ENCODE measurements around the gene CPSF7. TPM values are rescaled to one million over a fixed set of nuclear protein-coding genes. Genes with fewer than 3 reads are reported as not detected.
"Not testable (repeated sequence)": the region's sequence is repeated elsewhere in the genome, so short reads cannot be mapped to it uniquely, and the experiment has no call there.

CPSF7 gene
- polyA plus RNA-seq, 3 donors = 99.7 to 121 (median 109) TPM

GRCh38 chr11:61452825-61453224 lies 23.1 kb upstream of the CPSF7 start:
- DNase-seq (ENCODE audit: extremely low read depth in 1 of 11, low read depth in 9 of 11, low spot score in 4 of 11) = no peak

GRCh38 chr11:61448552-61448927 lies 18.8 kb upstream of the CPSF7 start:
- no peak for DNase-seq (ENCODE audit: extremely low read depth in 1 of 11, low read depth in 9 of 11, low spot score in 4 of 11)

GRCh38 chr11:61447601-61448551 lies 18.1 kb upstream of the CPSF7 start:
- no peak for DNase-seq (ENCODE audit: extremely low read depth in 1 of 11, low read depth in 9 of 11, low spot score in 4 of 11)

- DNase-seq (ENCODE audit: extremely low read depth in 1 of 11, low read depth in 9 of 11, low spot score in 4 of 11) = peak in 10 of 11 donors; percentile 50 to 86 (median 64)
These were observed 16.5 kb upstream of the CPSF7 start for GRCh38 chr11:61446211-61446651.

GRCh38 chr11:61445516-61445915 lies 15.7 kb upstream of the CPSF7 start:
- DNase-seq (ENCODE audit: extremely low read depth in 1 of 11, low read depth in 9 of 11, low spot score in 4 of 11) = no peak

- no peak for DNase-seq (ENCODE audit: extremely low read depth in 1 of 11, low read depth in 9 of 11, low spot score in 4 of 11)
These were observed 12.8 kb upstream of the CPSF7 start for GRCh38 chr11:61442616-61443015.

GRCh38 chr11:61439615-61440014 lies 9.8 kb upstream of the CPSF7 start:
- DNase-seq (ENCODE audit: extremely low read depth in 1 of 11, low read depth in 9 of 11, low spot score in 4 of 11) = no peak

GRCh38 chr11:61437496-61437895 lies 7.7 kb upstream of the CPSF7 start:
- no peak for DNase-seq (ENCODE audit: extremely low read depth in 1 of 11, low read depth in 9 of 11, low spot score in 4 of 11)

- DNase-seq (ENCODE audit: extremely low read depth in 1 of 11, low read depth in 9 of 11, low spot score in 4 of 11) = not testable (repeated sequence)
These were observed 1.1 kb upstream of the CPSF7 start for GRCh38 chr11:61430839-61431238.

- peak in 8 of 11 donors; percentile 24 to 67 (median 48) for DNase-seq (ENCODE audit: extremely low read depth in 1 of 11, low read depth in 9 of 11, low spot score in 4 of 11)
These were observed 457 bp downstream of the CPSF7 start for GRCh38 chr11:61429346-61429690.

GRCh38 chr11:61425367-61426131 lies 4.2 kb downstream of the CPSF7 start:
- no peak for DNase-seq (ENCODE audit: extremely low read depth in 1 of 11, low read depth in 9 of 11, low spot score in 4 of 11)

- DNase-seq (ENCODE audit: extremely low read depth in 1 of 11, low read depth in 9 of 11, low spot score in 4 of 11) = no peak
These were observed 7.5 kb downstream of the CPSF7 start for GRCh38 chr11:61422226-61422625.

- no peak for DNase-seq (ENCODE audit: extremely low read depth in 1 of 11, low read depth in 9 of 11, low spot score in 4 of 11)
These were observed 11.6 kb downstream of the CPSF7 start for GRCh38 chr11:61418136-61418535.

GRCh38 chr11:61417670-61418069 lies 12.1 kb downstream of the CPSF7 start:
- no peak for DNase-seq (ENCODE audit: extremely low read depth in 1 of 11, low read depth in 9 of 11, low spot score in 4 of 11)

- no peak for DNase-seq (ENCODE audit: extremely low read depth in 1 of 11, low read depth in 9 of 11, low spot score in 4 of 11)
These were observed 12.8 kb downstream of the CPSF7 start for GRCh38 chr11:61416941-61417340.

- DNase-seq (ENCODE audit: extremely low read depth in 1 of 11, low read depth in 9 of 11, low spot score in 4 of 11) = no peak
These were observed 14.4 kb downstream of the CPSF7 start for GRCh38 chr11:61415381-61415780.

- DNase-seq (ENCODE audit: extremely low read depth in 1 of 11, low read depth in 9 of 11, low spot score in 4 of 11) = no peak
These were observed 15.2 kb downstream of the CPSF7 start for GRCh38 chr11:61414547-61414946.

- DNase-seq (ENCODE audit: extremely low read depth in 1 of 11, low read depth in 9 of 11, low spot score in 4 of 11) = no peak
These were observed 16.3 kb downstream of the CPSF7 start for GRCh38 chr11:61413496-61413895.

- no peak for DNase-seq (ENCODE audit: extremely low read depth in 1 of 11, low read depth in 9 of 11, low spot score in 4 of 11)
These were observed 18.2 kb downstream of the CPSF7 start for GRCh38 chr11:61411589-61411988.

Measured in renal cortex interstitium (tissue), 11 donors.